ENCODE results near the gene LSM4. TPM values are rescaled to one million over a fixed set of nuclear protein-coding genes. Genes with fewer than 3 reads are reported as not detected.
A peak's percentile ranks its signal among the peaks of the same experiment; 100 is the strongest.

The LSM4 gene
- total and polyA plus RNA-seq, 2 donors (not counting 3 experiments of a cell fraction or from before 2014, with no cell fraction given) = 118 to 119 TPM

DNA sequence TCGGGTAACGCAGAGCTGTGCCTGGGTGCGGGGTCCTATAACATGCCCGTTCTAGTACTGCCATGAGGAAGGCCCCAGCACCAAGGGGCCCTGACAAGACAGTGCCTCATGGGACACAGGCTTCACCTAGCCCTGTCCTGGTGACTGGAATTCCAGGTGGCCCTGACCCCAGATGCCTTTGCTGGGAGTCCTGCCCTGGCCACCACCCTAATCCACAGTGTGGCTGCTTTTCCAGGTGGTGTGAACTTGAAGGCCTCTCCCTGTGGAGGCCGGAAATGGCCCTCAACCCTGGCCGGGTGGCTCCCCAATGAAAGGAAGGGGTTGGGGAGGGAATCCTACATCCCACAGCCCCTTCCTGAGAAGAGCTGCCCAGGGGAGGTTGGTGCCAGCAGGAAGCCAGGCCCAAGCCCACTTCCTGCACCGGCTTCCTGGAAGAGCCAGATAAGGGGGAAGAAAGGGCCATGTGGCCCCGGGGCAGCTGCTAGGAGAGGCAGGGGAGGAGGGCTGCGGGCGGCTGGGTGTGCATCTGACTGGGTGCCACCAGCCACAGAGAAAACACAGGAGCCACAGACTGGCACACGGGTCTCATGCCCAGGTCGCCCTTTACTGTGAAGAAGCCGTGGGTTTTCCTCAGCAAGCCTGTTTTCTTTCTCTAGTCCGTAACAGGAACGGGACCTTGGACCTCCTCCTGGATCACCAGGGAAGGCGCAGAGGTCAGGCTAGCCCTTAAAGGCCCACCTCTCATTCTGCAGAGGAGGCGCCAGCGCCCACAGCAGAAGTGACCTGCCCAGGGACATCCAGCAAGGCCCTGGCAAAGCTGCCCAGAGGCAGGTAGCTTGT lies 4.7 kb downstream of the LSM4 start:
- DNase-seq (ENCODE audit: low read depth, low spot score) = peak; percentile 71
- no peaks in the 10 kb centered on the region for H3K36me3 ChIP-seq (ENCODE audit: control insufficient read depth in 2 of 2, extremely low read depth in 1 of 2, insufficient read depth in 2 of 2, low read length in 2 of 2)
- no peak overlapping the region for H2AFZ ChIP-seq (ENCODE audit: low read depth, low read length)
- H3K79me2 ChIP-seq (ENCODE audit: control insufficient read depth, insufficient read depth, low read length) = peaks cover 30% of the 10 kb centered on the region
- FAIRE-seq = peak; percentile 90
- no peaks in the 10 kb centered on the region for H3K9me1 ChIP-seq (replicated peaks; ENCODE audit: control insufficient read depth, extremely low read depth, insufficient read depth, low read length)
- intact Hi-C loops (cut with micrococcal nuclease) (loop anchor here (1.0 kb wide), 1 partner anchor 14 kb away; no protein-coding TSS in a partner anchor), dilution Hi-C loops (cut with MboI; ENCODE audit: extremely low pct_ligation_motif_present, low sequenced_read_pairs) (no loop called here)
- no peaks in the 10 kb centered on the region for H3K9me3 ChIP-seq (replicated peaks; ENCODE audit: control insufficient read depth, insufficient read depth, low read length)
- peak overlapping the region; percentile 39 for H3K4me2 ChIP-seq (ENCODE audit: insufficient read depth, low read length)
- peaks cover 48% of the 10 kb centered on the region for H3K4me1 ChIP-seq (ENCODE audit: control insufficient read depth, extremely low read depth, insufficient read depth, low read length)
- H3K4me3 ChIP-seq (replicated peaks in 1 of 3; ENCODE audit: insufficient read depth in 1 of 3, low read depth in 1 of 3, low read length in 3 of 3) = no peak overlapping the region
- ChIA-PET CTCF (interaction anchor here (1.2 to 5.8 kb wide), 5 partner anchors 10 to 119 kb away, joined by 3 to 87 read pairs (median 5); partner anchors contain the start of gene JUND), POLR2A (interaction anchor here (0.7 to 4.2 kb wide), 4 partner anchors 13 to 37 kb away, joined by 3 to 52 read pairs (median 4); partner anchors contain the start of gene JUND)
- no peaks in the 10 kb centered on the region for H4K20me1 ChIP-seq (replicated peaks; ENCODE audit: control insufficient read depth, extremely low read depth, insufficient read depth, low read length)
- no peaks in the 10 kb centered on the region for H3K27me3 ChIP-seq (ENCODE audit: control insufficient read depth in 2 of 2, insufficient read depth in 2 of 2, low read length in 2 of 2)
- BruUV-seq (replicated peaks) = no TSS peak
- peak overlapping the region; percentile 38 for H3K9ac ChIP-seq (replicated peaks; ENCODE audit: extremely low read depth, insufficient read depth, low read length)
- H3K27ac ChIP-seq (ENCODE audit: insufficient read depth, low read depth, low read length) = peak overlapping the region; percentile 33
- peak; percentile 92 for TF ChIP-seq GATA2 (IDR thresholded peaks at IDR 0.05; ENCODE audit: insufficient read depth, insufficient read length, low read depth, low read length)
- TF ChIP-seq POLR2AphosphoS5 (IDR thresholded peaks at IDR 0.05; ENCODE audit: insufficient read depth, low read depth, low read length) = peak; percentile 96
- TF ChIP-seq, protein P1, sequence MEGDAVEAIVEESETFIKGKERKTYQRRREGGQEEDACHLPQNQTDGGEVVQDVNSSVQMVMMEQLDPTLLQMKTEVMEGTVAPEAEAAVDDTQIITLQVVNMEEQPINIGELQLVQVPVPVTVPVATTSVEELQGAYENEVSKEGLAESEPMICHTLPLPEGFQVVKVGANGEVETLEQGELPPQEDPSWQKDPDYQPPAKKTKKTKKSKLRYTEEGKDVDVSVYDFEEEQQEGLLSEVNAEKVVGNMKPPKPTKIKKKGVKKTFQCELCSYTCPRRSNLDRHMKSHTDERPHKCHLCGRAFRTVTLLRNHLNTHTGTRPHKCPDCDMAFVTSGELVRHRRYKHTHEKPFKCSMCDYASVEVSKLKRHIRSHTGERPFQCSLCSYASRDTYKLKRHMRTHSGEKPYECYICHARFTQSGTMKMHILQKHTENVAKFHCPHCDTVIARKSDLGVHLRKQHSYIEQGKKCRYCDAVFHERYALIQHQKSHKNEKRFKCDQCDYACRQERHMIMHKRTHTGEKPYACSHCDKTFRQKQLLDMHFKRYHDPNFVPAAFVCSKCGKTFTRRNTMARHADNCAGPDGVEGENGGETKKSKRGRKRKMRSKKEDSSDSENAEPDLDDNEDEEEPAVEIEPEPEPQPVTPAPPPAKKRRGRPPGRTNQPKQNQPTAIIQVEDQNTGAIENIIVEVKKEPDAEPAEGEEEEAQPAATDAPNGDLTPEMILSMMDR (IDR thresholded peaks at IDR 0.05; ENCODE audit: extremely low read depth in 1 of 2, insufficient read depth in 1 of 2, low read depth in 1 of 2, low read length in 2 of 2) = no peak
- TF ChIP-seq POLR2A (IDR thresholded peaks at IDR 0.05; ENCODE audit: low read depth, low read length) = peak; percentile 50
